Neural cell (in vitro differentiated cells): Measurements from ENCODE around the gene ZNF628. TPM values are rescaled to one million over a fixed set of nuclear protein-coding genes. Genes with fewer than 3 reads are reported as not detected.

ENCODE experiments used
- H2AFZ ChIP-seq: fragments of 200-600, 300-800 bp; sonication (generic), shearing (Covaris generic); 2 replicates; pipeline ENCODE4 v1.6.0; 2014; ENCODE audit warnings: low read depth, mild to moderate bottlenecking, antibody characterized with exemption, low read length, moderate library complexity
- H3F3A ChIP-seq: fragments of 200-600 bp; shearing (Covaris generic); 2 replicates; pipeline ENCODE4 v1.6.1; 2016; ENCODE audit warnings: mild to moderate bottlenecking, moderate library complexity, mixed read lengths, antibody characterized with exemption, low read length; ENCODE audit not compliant: insufficient read depth, poor library complexity, severe bottlenecking
- H3K27ac ChIP-seq: fragments of 200-600, 300-800 bp; sonication (generic), shearing (Covaris generic); 2 replicates; pipeline ENCODE4 v1.5.1; 2014; ENCODE audit warnings: mild to moderate bottlenecking, low read length, moderate library complexity
- H3K27me3 ChIP-seq: fragments of 300-800, 200-600 bp; sonication (generic), shearing (Covaris generic); 2 replicates; pipeline ENCODE4 v1.6.0; 2014; ENCODE audit warnings: mild to moderate bottlenecking, low read depth, low read length, moderate library complexity; ENCODE audit not compliant: insufficient read depth
- H3K36me3 ChIP-seq: fragments of 300-800, 200-600 bp; sonication (generic), shearing (Covaris generic); 2 replicates; pipeline ENCODE4 v1.5.1; 2014; ENCODE audit warnings: mild to moderate bottlenecking, antibody characterized with exemption, low read length, moderate library complexity; ENCODE audit not compliant: insufficient read depth
- H3K4me2 ChIP-seq: fragments of 300-800, 200-600 bp; sonication (generic), shearing (Covaris generic); 2 replicates; pipeline ENCODE4 v1.6.0; 2014; ENCODE audit warnings: mild to moderate bottlenecking, low read length
- H3K4me3 ChIP-seq: fragments of 300-800, 200-600 bp; sonication (generic), shearing (Covaris generic); 2 replicates; pipeline ENCODE4 v1.5.1; 2014; ENCODE audit warnings: mild to moderate bottlenecking, low read length, moderate library complexity
- H3K79me2 ChIP-seq: fragments of 200-600 bp; shearing (Covaris generic); replicated peaks from 2 replicates; pipeline ENCODE4 v1.6.0; 2014; ENCODE audit warnings: mild to moderate bottlenecking, low read length, moderate library complexity; ENCODE audit not compliant: insufficient read depth
- H3K9ac ChIP-seq: fragments of 300-800, 200-600 bp; sonication (generic), shearing (Covaris generic); 2 replicates; pipeline ENCODE4 v1.6.1; 2016; ENCODE audit warnings: mild to moderate bottlenecking, low read length, mixed read lengths
- H3K9me2 ChIP-seq: fragments of 200-600 bp; shearing (Covaris generic); 2 replicates; pipeline ENCODE4 v1.6.1; 2016; ENCODE audit warnings: mild to moderate bottlenecking, low read length, mixed read lengths; ENCODE audit not compliant: insufficient read depth
- H3K9me3 ChIP-seq: fragments of 200-600, 300-800 bp; sonication (generic), shearing (Covaris generic); 2 replicates; pipeline ENCODE4 v1.6.1; 2016; ENCODE audit warnings: mild to moderate bottlenecking, mixed run types, low read length, moderate library complexity, mixed read lengths
- H4K20me1 ChIP-seq: fragments of 200-600 bp; shearing (Covaris generic); 2 replicates; pipeline ENCODE4 v1.6.1; 2016; ENCODE audit warnings: mild to moderate bottlenecking, mixed run types; ENCODE audit not compliant: insufficient read depth
- CTCF ChIP-seq: fragments of 450-650 bp; IDR thresholded peaks from 2 replicates; pipeline ENCODE4 v1.5.1; 2014; ENCODE audit warnings: antibody characterized with exemption, mild to moderate bottlenecking, moderate library complexity; ENCODE audit not compliant: poor library complexity, severe bottlenecking
- EP300 ChIP-seq: fragments of 450-650 bp; conservative IDR thresholded peaks from 2 replicates; pipeline ENCODE4 v1.6.1; 2014; ENCODE audit warnings: antibody characterized with exemption, mild to moderate bottlenecking, moderate library complexity; ENCODE audit not compliant: poor library complexity, severe bottlenecking
- EZH2 ChIP-seq: fragments of 200-600, 300-800 bp; shearing (Covaris generic), sonication (generic); IDR thresholded peaks from 2 replicates; pipeline ENCODE4 v1.6.1; 2014; ENCODE audit warnings: antibody characterized with exemption, low read length, borderline replicate concordance, mild to moderate bottlenecking; ENCODE audit not compliant: insufficient read depth, poor library complexity, severe bottlenecking
- MXI1 ChIP-seq: fragments of 450-650 bp; conservative IDR thresholded peaks from 2 replicates; pipeline ENCODE4 v1.6.1; 2014; ENCODE audit warnings: antibody characterized with exemption, mild to moderate bottlenecking; ENCODE audit not compliant: poor library complexity, severe bottlenecking
- POLR2AphosphoS5 ChIP-seq: IDR thresholded peaks from 2 replicates; pipeline ENCODE4 v1.6.1; 2012
- RAD21 ChIP-seq: fragments of 450-650 bp; conservative IDR thresholded peaks from 2 replicates; pipeline ENCODE4 v1.6.1; 2014; ENCODE audit warnings: antibody characterized with exemption, mild to moderate bottlenecking, moderate library complexity
- REST ChIP-seq: IDR thresholded peaks from 2 replicates; pipeline ENCODE4 v1.6.1; 2012; ENCODE audit warnings: borderline replicate concordance
- SMC3 ChIP-seq: fragments of 450-650 bp; conservative IDR thresholded peaks from 2 replicates; pipeline ENCODE4 v1.6.1; 2014; ENCODE audit warnings: antibody characterized with exemption, mild to moderate bottlenecking, moderate library complexity; ENCODE audit not compliant: poor library complexity
- TAF1 ChIP-seq: IDR thresholded peaks from 2 replicates; pipeline ENCODE4 v1.6.1; 2012; ENCODE audit warnings: low read depth
- polyA plus RNA-seq: library from polyadenylated mRNA; depleted of rRNA; stranded (reverse); fragments of >200 nt; gene quantifications from 2 replicates; pipeline ENCODE4 v1.2.3, GENCODE V29; 2014

ZNF628 gene
- polyA plus RNA-seq, 1 donor from 2014 or later = 0.37 TPM

DNA sequence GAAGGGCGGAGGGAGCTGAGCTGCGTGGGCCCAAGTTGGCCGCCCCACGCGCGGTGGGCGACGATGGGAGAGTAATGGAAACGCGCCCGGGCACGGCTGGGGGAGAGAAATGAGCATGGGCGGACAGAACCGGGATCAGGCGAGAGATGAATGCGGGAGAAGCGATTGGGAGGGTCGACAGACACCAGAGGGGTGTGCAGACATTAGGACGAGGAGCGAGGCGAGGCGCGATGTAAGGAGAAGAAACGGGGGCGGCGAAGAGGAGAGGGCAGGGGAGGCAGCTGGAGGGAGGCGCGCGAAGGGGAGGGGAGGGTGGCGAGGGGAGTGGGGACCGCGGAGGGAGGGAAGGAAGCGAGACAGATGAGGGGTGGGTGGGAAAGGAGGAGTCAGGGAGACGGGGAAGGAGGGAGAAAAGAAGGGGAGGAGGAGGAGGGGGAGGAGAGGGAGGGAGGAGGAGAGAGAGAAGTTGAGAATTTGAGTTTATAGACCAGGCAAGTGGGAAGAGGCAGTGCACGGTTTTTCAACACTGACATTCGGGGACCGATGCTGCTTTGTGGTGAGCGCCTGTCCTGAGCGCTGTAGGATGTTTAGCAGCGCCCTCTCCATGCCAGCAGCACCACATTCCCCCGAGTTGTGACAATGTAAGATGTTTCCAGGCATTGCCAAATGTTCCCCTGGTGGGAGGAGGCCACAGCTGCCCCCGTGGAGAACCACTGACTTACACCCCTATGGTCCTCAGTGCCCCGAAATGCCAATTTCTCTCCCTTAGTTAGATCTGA, 33.2 kb upstream of the ZNF628 start, which contains the start of gene SHISA7:
Gene SHISA7, minus strand, starts transcription at position 256 of the 779 bp plus-strand sequence. CDS start 437 bp downstream, outside the sequence.
- no peaks in the 10 kb centered on the region for H3K9me3 ChIP-seq
- peak within 1 kb of the TSS; percentile 60 for H3K4me3 ChIP-seq
- no peaks in the 10 kb centered on the region for H3K9me2 ChIP-seq
- H4K20me1 ChIP-seq = peaks cover 6% of the 10 kb centered on the region
- no peaks in the 10 kb centered on the region for H3F3A ChIP-seq
- peak within 1 kb of the TSS; percentile 39 for H3K4me2 ChIP-seq
- no peak within 1 kb of the TSS for H3K27ac ChIP-seq
- H2AFZ ChIP-seq = no peak within 1 kb of the TSS
- H3K9ac ChIP-seq = peak within 1 kb of the TSS; percentile 55
- no peaks in the 10 kb centered on the region for H3K36me3 ChIP-seq
- H3K79me2 ChIP-seq = no peaks in the 10 kb centered on the region
- peaks cover 67% of the 10 kb centered on the region for H3K27me3 ChIP-seq
- TF ChIP-seq CTCF (peak; percentile 18), EP300 (no peak)

- Histone ChIP-seq H2AFZ (no peak overlapping the region), H3K36me3 (no peaks in the 10 kb centered on the region), H3K4me3 (peak overlapping the region; percentile 60), H3K9me3 (no peaks in the 10 kb centered on the region), H4K20me1 (peaks cover 6% of the 10 kb centered on the region), H3K27ac (no peak overlapping the region), H3F3A (no peaks in the 10 kb centered on the region), H3K9ac (peak overlapping the region; percentile 55), H3K27me3 (peaks cover 60% of the 10 kb centered on the region), H3K79me2 (no peaks in the 10 kb centered on the region), H3K9me2 (no peaks in the 10 kb centered on the region), H3K4me2 (no peak overlapping the region)
- TF ChIP-seq REST = no peak
- TF ChIP-seq POLR2AphosphoS5 = no peak
- no peak for TF ChIP-seq MXI1
- no peak for TF ChIP-seq EP300
- no peak for TF ChIP-seq SMC3
- TF ChIP-seq EZH2 = no peak
- TF ChIP-seq RAD21 = no peak
- TF ChIP-seq CTCF = no peak
- TF ChIP-seq TAF1 = no peak
Observed at GRCh38 chr19:55443824-55444480, 32.5 kb upstream of the ZNF628 start.
